Measurements from ENCODE around the gene PRR12.

GRCh38 chr19:49645592-49645991, 54.6 kb downstream of the PRR12 start:
- TF ChIP-seq, protein P1, sequence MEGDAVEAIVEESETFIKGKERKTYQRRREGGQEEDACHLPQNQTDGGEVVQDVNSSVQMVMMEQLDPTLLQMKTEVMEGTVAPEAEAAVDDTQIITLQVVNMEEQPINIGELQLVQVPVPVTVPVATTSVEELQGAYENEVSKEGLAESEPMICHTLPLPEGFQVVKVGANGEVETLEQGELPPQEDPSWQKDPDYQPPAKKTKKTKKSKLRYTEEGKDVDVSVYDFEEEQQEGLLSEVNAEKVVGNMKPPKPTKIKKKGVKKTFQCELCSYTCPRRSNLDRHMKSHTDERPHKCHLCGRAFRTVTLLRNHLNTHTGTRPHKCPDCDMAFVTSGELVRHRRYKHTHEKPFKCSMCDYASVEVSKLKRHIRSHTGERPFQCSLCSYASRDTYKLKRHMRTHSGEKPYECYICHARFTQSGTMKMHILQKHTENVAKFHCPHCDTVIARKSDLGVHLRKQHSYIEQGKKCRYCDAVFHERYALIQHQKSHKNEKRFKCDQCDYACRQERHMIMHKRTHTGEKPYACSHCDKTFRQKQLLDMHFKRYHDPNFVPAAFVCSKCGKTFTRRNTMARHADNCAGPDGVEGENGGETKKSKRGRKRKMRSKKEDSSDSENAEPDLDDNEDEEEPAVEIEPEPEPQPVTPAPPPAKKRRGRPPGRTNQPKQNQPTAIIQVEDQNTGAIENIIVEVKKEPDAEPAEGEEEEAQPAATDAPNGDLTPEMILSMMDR (IDR thresholded peaks at IDR 0.05) = no peak
- no peak for TF ChIP-seq POLR2A (IDR thresholded peaks at IDR 0.05)

Measured in Peyer's patch (tissue), 4 donors.